ENCODE data around the gene YIF1A.
"Not testable (repeated sequence)": the region's sequence is repeated elsewhere in the genome, so short reads cannot be mapped to it uniquely, and the experiment has no call there.

Gene YIF1A

GRCh38 chr11:66310803-66311440, 22.0 kb upstream of the YIF1A start:
- not testable (repeated sequence) for DNase-seq

GRCh38 chr11:66310324-66310723, 21.4 kb upstream of the YIF1A start:
- DNase-seq, result no peak

GRCh38 chr11:66309475-66309874, 20.5 kb upstream of the YIF1A start:
- no peak for DNase-seq

- no peak for DNase-seq
These were observed 13.7 kb upstream of the YIF1A start for GRCh38 chr11:66302656-66303055.

- no peak for DNase-seq
These were observed 10.2 kb upstream of the YIF1A start for GRCh38 chr11:66299186-66299585.

GRCh38 chr11:66297610-66298009, 8.7 kb upstream of the YIF1A start:
- no peak for DNase-seq

GRCh38 chr11:66294626-66295620, 6.0 kb upstream of the YIF1A start:
- no peak for DNase-seq

- no peak for DNase-seq
These were observed 5.1 kb upstream of the YIF1A start for GRCh38 chr11:66293777-66294625.

- no peak for DNase-seq
These were observed 4.4 kb upstream of the YIF1A start for GRCh38 chr11:66293352-66293751.

GRCh38 chr11:66292543-66293332, 3.8 kb upstream of the YIF1A start:
- DNase-seq, result no peak

GRCh38 chr11:66291706-66292542, 3.0 kb upstream of the YIF1A start, which contains the start of gene TMEM151A:
Gene TMEM151A (plus strand): TSS chr11:66291894. CDS start chr11:66292014, 120 bp downstream.
- DNase-seq, result no peak

GRCh38 chr11:66291303-66291705, 2.4 kb upstream of the YIF1A start:
- DNase-seq, result no peak

- DNase-seq, result no peak
These were observed 1.3 kb upstream of the YIF1A start for GRCh38 chr11:66290330-66290621.

GRCh38 chr11:66289548-66290329, 796 bp upstream of the YIF1A start:
- no peak for DNase-seq

GRCh38 chr11:66287889-66288670, 863 bp downstream of the YIF1A start:
- DNase-seq, result no peak

GRCh38 chr11:66287211-66287888, 1.6 kb downstream of the YIF1A start:
- no peak for DNase-seq

GRCh38 chr11:66286699-66287098, 2.2 kb downstream of the YIF1A start:
- DNase-seq, result no peak

- DNase-seq, result no peak
These were observed 3.5 kb downstream of the YIF1A start for GRCh38 chr11:66285250-66285947.

All from cortex of kidney (tissue), 1 donor.